Thoracic aorta (tissue), 2 donors: ENCODE data around the gene MPP1. TPM values are rescaled to one million over a fixed set of nuclear protein-coding genes. Genes with fewer than 3 reads are reported as not detected.
A peak's percentile ranks its signal among the peaks of the same experiment; 100 is the strongest.

ENCODE experiments used
- ATAC-seq: fragments of 150-250 bp; one replicate; pipeline ENCODE4 v1.8.0; 2017; ENCODE audit warnings: low read depth; ENCODE audit not compliant: insufficient number of reproducible peaks, low FRiP score
- DNase-seq: peaks from one replicate; pipeline ENCODE4 v3.0.0-alpha.2; 2020; ENCODE audit warnings: low spot score
- H3K27ac ChIP-seq, 2 donors: fragments of 200-600 bp; sonication (generic); 1 replicate in 1 of 2; 2 replicates in 1 of 2; pipeline ENCODE4 v1.5.1; 2016; ENCODE audit warnings: mild to moderate bottlenecking in 2 of 2, moderate library complexity in 2 of 2
- H3K27me3 ChIP-seq: fragments of 200-600 bp; sonication (generic); replicated peaks from 2 replicates; pipeline ENCODE4 v1.6.0; 2016; ENCODE audit warnings: mild to moderate bottlenecking; ENCODE audit not compliant: insufficient read depth
- H3K36me3 ChIP-seq: fragments of 200-600 bp; sonication (generic); one replicate; pipeline ENCODE4 v1.5.1; 2016
- H3K4me1 ChIP-seq, 2 donors: fragments of 200-600 bp; sonication (generic); 1 replicate in 1 of 2; 2 replicates in 1 of 2; pipeline versions ENCODE4 v1.5.1 to v1.6.0; 2016; ENCODE audit warnings: low read depth in 2 of 2, mild to moderate bottlenecking in 1 of 2; ENCODE audit not compliant: control insufficient read depth in 1 of 2
- H3K4me3 ChIP-seq: fragments of 200-600 bp; sonication (generic); 2 replicates; pipeline ENCODE4 v1.5.1; 2016; ENCODE audit warnings: mild to moderate bottlenecking
- H3K9me3 ChIP-seq: fragments of 200-600 bp; sonication (generic); 2 replicates; pipeline ENCODE4 v1.5.1; 2016
- total RNA-seq, 2 donors: library from RNA; depleted of rRNA; stranded (reverse); fragments of >200 nt; gene quantifications; one replicate each; pipeline versions ENCODE4 v1.1.0 to v1.2.3, GENCODE V29; 2016
- TF ChIP-seq, protein P1 (sequence below): fragments of 200-600 bp; sonication (generic); IDR thresholded peaks from one replicate; pipeline ENCODE4 v1.5.1; 2019; ENCODE audit warnings: antibody characterized with exemption

Gene MPP1
- total RNA-seq, 2 donors from 2014 or later = 42.5 to 49.5 TPM

DNA sequence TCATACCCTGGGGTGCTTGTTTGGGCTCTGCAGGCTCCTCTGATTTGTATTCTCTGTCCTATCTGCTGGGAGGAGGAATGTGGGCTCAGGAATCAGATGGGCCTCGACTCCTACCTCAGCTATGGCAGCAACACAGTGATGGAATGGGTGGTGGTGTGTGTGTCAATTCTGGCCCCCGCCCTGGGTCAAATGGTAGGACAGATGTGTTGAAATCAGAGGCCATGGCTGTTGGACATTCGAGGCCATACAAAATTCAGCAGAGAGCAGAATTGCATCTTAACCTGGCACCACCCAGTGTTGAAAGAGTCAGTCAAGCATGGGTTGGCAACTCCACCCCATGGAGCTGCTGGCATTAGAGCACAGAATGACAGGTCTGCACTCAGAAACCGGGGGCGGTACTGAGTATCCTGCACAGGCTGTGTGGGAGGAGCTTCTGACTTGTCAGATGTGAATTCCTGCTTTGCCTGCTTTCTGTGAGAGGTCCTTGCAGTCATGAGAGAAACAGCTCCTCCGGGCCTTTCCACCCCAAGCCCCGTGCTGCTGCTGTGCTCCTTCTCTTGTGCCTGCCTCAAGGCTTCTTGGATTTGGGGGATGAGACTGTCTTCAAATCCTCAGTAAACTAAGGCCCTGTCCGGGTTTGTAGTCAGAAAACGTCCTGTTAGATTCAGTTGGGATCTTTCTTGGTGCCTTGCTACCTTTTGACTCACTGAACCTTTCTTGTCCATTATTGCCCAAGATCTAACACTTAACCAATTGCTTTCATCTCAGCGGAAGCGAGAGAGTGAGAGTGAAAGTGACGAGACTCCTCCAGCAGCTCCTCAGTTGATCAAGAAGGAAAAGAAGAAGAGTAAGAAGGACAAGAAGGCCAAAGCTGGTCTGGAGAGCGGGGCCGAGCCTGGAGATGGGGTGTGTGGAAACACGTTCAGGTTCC lies 29.6 kb downstream of the MPP1 start:
- H3K27ac ChIP-seq = no peak overlapping the region
- no peaks in the 10 kb centered on the region for H3K4me1 ChIP-seq
- H3K9me3 ChIP-seq = no peaks in the 10 kb centered on the region
- DNase-seq (no peak), ATAC-seq (no peak)
- H3K4me3 ChIP-seq = no peak overlapping the region
- no peaks in the 10 kb centered on the region for H3K27me3 ChIP-seq
- TF ChIP-seq, protein P1, sequence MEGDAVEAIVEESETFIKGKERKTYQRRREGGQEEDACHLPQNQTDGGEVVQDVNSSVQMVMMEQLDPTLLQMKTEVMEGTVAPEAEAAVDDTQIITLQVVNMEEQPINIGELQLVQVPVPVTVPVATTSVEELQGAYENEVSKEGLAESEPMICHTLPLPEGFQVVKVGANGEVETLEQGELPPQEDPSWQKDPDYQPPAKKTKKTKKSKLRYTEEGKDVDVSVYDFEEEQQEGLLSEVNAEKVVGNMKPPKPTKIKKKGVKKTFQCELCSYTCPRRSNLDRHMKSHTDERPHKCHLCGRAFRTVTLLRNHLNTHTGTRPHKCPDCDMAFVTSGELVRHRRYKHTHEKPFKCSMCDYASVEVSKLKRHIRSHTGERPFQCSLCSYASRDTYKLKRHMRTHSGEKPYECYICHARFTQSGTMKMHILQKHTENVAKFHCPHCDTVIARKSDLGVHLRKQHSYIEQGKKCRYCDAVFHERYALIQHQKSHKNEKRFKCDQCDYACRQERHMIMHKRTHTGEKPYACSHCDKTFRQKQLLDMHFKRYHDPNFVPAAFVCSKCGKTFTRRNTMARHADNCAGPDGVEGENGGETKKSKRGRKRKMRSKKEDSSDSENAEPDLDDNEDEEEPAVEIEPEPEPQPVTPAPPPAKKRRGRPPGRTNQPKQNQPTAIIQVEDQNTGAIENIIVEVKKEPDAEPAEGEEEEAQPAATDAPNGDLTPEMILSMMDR = no peak
- H3K36me3 ChIP-seq = peaks cover 14% of the 10 kb centered on the region

DNA sequence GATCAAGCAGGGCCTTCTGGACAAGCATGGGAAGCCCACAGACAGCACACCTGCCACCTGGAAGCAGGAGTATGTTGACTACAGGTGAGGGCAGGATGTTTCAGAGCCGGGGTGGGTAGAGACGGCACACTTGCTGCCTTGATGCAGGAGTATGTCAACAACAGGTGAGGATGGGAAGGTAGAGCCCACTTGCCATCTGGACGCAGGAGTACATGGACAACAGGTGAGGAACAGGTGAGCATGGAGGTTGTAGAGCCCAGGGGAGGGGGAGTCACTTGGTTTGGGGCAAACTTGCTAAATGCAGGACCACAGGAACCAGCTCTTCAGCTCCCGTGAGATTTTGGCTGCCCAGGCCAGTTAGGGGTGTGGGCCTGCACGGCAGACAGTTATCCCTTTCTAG lies 30.7 kb downstream of the MPP1 start:
- H3K4me1 ChIP-seq = no peaks in the 10 kb centered on the region
- H3K4me3 ChIP-seq = no peak overlapping the region
- H3K36me3 ChIP-seq = peaks cover 14% of the 10 kb centered on the region
- TF ChIP-seq, protein P1 = no peak
- no peak for DNase-seq
- no peaks in the 10 kb centered on the region for H3K27me3 ChIP-seq
- no peak for ATAC-seq
- H3K9me3 ChIP-seq = no peaks in the 10 kb centered on the region
- H3K27ac ChIP-seq = no peak overlapping the region

DNA sequence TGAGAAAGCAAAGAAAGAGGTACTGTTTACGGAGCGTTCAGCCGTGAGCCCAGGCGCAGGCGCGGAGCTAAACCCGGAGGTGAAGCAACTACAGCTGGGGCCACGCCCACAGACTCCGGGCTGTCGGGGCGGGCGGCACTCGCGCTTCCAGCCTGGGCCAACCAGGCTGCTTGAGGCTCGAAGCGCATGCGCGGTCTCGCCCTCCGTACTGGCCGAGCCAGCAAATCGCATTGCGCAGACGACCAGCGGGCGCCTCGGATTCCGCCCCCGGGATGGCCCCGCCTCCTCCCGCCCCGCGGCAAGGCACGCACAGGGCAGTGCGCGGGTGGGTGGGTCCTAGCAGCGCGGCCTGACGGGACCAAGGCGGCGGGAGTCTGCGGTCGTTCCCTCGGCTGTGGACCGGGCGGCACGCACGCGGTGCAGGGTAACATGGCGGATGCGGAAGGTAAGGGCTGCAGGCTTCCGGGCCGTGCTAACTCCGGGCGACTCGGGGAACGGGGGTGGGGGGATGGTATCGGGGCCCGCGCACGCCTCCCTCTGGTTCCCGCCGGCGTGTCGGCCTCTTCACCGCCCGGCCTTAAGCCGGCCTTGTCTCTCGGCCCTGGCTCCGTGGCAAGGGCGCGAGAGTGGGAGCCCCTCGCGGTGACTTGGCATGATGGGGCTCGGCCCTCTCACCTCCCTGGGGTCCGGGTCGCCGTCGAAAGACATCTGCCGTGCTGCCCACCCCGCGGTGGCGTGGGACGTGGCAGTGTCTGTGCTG lies 42.6 kb downstream of the MPP1 start, which contains the start of gene DKC1:
TSS of gene DKC1 (plus strand) at position 328 of the 760 bp plus-strand sequence. CDS start at position 430, 102 bp downstream.
- Histone ChIP-seq H3K36me3 (peaks cover 5% of the 10 kb centered on the region), H3K27ac (peak within 1 kb of the TSS; percentile 47 to 55), H3K9me3 (no peaks in the 10 kb centered on the region), H3K4me3 (peak within 1 kb of the TSS; percentile 81), H3K4me1 (no peaks in the 10 kb centered on the region), H3K27me3 (no peaks in the 10 kb centered on the region)
- DNase-seq (peak; percentile 66), ATAC-seq (peak; percentile 94)
- TF ChIP-seq, protein P1 = no peak

DNA sequence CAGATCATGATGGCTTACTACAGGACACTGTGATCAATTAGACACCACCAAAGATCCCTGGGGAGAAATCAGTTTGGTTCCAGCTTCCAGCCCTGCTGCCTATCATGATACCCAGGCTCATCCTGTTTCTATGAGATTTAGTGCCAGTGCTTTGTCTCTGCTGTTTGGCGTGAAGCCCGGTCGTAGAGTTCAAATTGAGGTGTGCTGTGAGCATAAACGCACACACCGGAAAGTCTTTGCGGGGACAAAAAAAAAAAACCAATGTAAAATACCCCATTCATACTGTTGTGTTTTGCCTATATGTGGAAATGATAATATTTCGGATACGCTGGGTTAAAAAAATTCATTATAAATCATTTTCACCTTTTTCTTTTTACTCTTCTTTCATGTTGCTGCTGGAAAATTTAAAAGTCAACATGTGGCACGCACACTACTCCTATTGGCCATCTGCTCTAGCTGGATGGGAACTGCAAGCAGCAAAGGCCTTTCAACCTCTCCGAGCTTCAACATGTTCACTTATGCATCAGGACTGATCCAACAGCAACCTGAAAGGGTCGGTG lies 43.2 kb downstream of the MPP1 start:
- ATAC-seq (no peak), DNase-seq (no peak)
- H3K27ac ChIP-seq = peak overlapping the region in 1 of 2 donors; percentile 55
- H3K27me3 ChIP-seq = no peaks in the 10 kb centered on the region
- TF ChIP-seq, protein P1 = no peak
- peaks cover 5% of the 10 kb centered on the region for H3K36me3 ChIP-seq
- peak overlapping the region; percentile 81 for H3K4me3 ChIP-seq
- H3K4me1 ChIP-seq = no peaks in the 10 kb centered on the region
- H3K9me3 ChIP-seq = no peaks in the 10 kb centered on the region

DNA sequence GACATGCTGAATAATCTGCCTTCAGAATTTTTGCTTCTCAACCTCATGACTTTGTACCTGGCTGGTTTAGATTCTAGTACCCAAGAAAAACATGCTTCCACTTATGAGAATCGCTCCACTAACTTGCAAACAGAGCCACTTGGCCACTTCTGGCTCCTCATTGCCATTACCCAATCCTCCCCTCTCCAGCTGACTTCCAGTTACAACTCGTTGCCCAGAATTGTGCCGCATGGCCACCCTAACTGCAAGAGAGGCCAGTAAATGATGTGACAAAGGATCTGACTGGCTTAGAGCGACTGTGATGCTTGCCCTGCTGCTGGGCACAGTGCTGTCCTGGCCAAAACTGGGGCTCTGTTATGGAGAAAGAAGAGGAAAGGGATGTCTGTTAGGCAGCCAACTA lies 46.6 kb downstream of the MPP1 start:
- no peaks in the 10 kb centered on the region for H3K36me3 ChIP-seq
- H3K27ac ChIP-seq = no peak overlapping the region
- TF ChIP-seq, protein P1 = no peak
- H3K4me3 ChIP-seq = no peak overlapping the region
- H3K4me1 ChIP-seq = no peaks in the 10 kb centered on the region
- ATAC-seq (no peak), DNase-seq (no peak)
- no peaks in the 10 kb centered on the region for H3K9me3 ChIP-seq
- no peaks in the 10 kb centered on the region for H3K27me3 ChIP-seq
